MM.1S (cell line): Measurements from ENCODE around the gene GTPBP8.

ENCODE experiments used
- DNase-seq: peaks from one replicate; pipeline ENCODE4 v3.0.0-alpha.2; 2015
- H2AFZ ChIP-seq: fragments of 300-600 bp; sonication (generic); 2 replicates; pipeline ENCODE4 v1.6.0; 2016; ENCODE audit warnings: antibody characterized with exemption, low read length
- H3F3A ChIP-seq: fragments of 300-600 bp; sonication (generic); 2 replicates; pipeline ENCODE4 v1.6.1; 2016; ENCODE audit warnings: mild to moderate bottlenecking, antibody characterized with exemption, low read length, moderate library complexity, mixed read lengths; ENCODE audit not compliant: insufficient read depth
- H3K27ac ChIP-seq: fragments of 300-600 bp; sonication (generic); 2 replicates; pipeline ENCODE4 v1.5.1; 2016; ENCODE audit warnings: mild to moderate bottlenecking, low read length
- H3K27me3 ChIP-seq: fragments of 300-600 bp; sonication (generic); replicated peaks from 2 replicates; pipeline ENCODE4 v1.6.0; 2016; ENCODE audit warnings: low read length; ENCODE audit not compliant: insufficient read depth
- H3K36me3 ChIP-seq: fragments of 300-600 bp; sonication (generic); replicated peaks from 2 replicates; pipeline ENCODE4 v1.6.1; 2016; ENCODE audit warnings: mild to moderate bottlenecking, low read length, mixed read lengths; ENCODE audit not compliant: insufficient read depth
- H3K4me1 ChIP-seq: fragments of 300-600 bp; sonication (generic); 2 replicates; pipeline ENCODE4 v1.6.1; 2016; ENCODE audit warnings: low read length, mixed read lengths
- H3K4me2 ChIP-seq: fragments of 300-600 bp; sonication (generic); 2 replicates; pipeline ENCODE4 v1.6.0; 2016; ENCODE audit warnings: low read depth, low read length
- H3K4me3 ChIP-seq: fragments of 300-600 bp; sonication (generic); 2 replicates; pipeline ENCODE4 v1.5.1; 2016; ENCODE audit warnings: low read length, mixed read lengths
- H3K79me2 ChIP-seq: fragments of 300-600 bp; sonication (generic); 2 replicates; pipeline ENCODE4 v1.6.1; 2016; ENCODE audit warnings: mixed run types, low read length, mixed read lengths
- H3K9ac ChIP-seq: fragments of 300-600 bp; sonication (generic); 2 replicates; pipeline ENCODE4 v1.6.1; 2016; ENCODE audit warnings: low read length, mixed read lengths
- H3K9me2 ChIP-seq: fragments of 300-600 bp; sonication (generic); replicated peaks from 2 replicates; pipeline ENCODE4 v1.6.1; 2016; ENCODE audit warnings: mild to moderate bottlenecking, low read length, mixed read lengths; ENCODE audit not compliant: insufficient read depth
- H3K9me3 ChIP-seq: fragments of 300-600 bp; sonication (generic); replicated peaks from 2 replicates; pipeline ENCODE4 v1.6.1; 2016; ENCODE audit warnings: mild to moderate bottlenecking, low read length, mixed read lengths; ENCODE audit not compliant: insufficient read depth
- H4K20me1 ChIP-seq: fragments of 300-600 bp; sonication (generic); 2 replicates; pipeline ENCODE4 v1.6.1; 2016; ENCODE audit warnings: mild to moderate bottlenecking, low read length, moderate library complexity, mixed read lengths; ENCODE audit not compliant: insufficient read depth
- EZH2 ChIP-seq: fragments of 300-600 bp; sonication (generic); optimal IDR thresholded peaks from 2 replicates; pipeline ENCODE3; 2017; ENCODE audit warnings: low read depth, mild to moderate bottlenecking, antibody characterized with exemption, low read length, mixed read lengths
- EZH2phosphoT487 ChIP-seq: fragments of 300-600 bp; sonication (generic); IDR thresholded peaks from 2 replicates; pipeline ENCODE4 v1.6.1; 2018; ENCODE audit warnings: antibody characterized with exemption, low read length
- TF ChIP-seq, protein P1 (sequence below): fragments of 300-600 bp; sonication (generic); IDR thresholded peaks from 2 replicates; pipeline ENCODE4 v1.5.1; 2016; ENCODE audit warnings: antibody characterized with exemption, low read length, mixed read lengths

The GTPBP8 gene

GRCh38 chr3:112979244-112979832 is 11.4 kb upstream of the GTPBP8 start:
- Histone ChIP-seq H3K9me2 (no peaks in the 10 kb centered on the region), H3K27ac (no peak overlapping the region), H3K4me2 (no peak overlapping the region), H3F3A (peaks cover 11% of the 10 kb centered on the region), H3K27me3 (no peaks in the 10 kb centered on the region), H3K4me1 (peaks cover 26% of the 10 kb centered on the region), H3K9me3 (no peaks in the 10 kb centered on the region), H3K4me3 (no peak overlapping the region), H3K36me3 (no peaks in the 10 kb centered on the region), H4K20me1 (no peaks in the 10 kb centered on the region), H3K79me2 (peaks cover 6% of the 10 kb centered on the region), H2AFZ (no peak overlapping the region), H3K9ac (no peak overlapping the region)
- DNase-seq = peak; percentile 42
- TF ChIP-seq EZH2 = no peak
- TF ChIP-seq, protein P1, sequence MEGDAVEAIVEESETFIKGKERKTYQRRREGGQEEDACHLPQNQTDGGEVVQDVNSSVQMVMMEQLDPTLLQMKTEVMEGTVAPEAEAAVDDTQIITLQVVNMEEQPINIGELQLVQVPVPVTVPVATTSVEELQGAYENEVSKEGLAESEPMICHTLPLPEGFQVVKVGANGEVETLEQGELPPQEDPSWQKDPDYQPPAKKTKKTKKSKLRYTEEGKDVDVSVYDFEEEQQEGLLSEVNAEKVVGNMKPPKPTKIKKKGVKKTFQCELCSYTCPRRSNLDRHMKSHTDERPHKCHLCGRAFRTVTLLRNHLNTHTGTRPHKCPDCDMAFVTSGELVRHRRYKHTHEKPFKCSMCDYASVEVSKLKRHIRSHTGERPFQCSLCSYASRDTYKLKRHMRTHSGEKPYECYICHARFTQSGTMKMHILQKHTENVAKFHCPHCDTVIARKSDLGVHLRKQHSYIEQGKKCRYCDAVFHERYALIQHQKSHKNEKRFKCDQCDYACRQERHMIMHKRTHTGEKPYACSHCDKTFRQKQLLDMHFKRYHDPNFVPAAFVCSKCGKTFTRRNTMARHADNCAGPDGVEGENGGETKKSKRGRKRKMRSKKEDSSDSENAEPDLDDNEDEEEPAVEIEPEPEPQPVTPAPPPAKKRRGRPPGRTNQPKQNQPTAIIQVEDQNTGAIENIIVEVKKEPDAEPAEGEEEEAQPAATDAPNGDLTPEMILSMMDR = peak; percentile 65

DNA sequence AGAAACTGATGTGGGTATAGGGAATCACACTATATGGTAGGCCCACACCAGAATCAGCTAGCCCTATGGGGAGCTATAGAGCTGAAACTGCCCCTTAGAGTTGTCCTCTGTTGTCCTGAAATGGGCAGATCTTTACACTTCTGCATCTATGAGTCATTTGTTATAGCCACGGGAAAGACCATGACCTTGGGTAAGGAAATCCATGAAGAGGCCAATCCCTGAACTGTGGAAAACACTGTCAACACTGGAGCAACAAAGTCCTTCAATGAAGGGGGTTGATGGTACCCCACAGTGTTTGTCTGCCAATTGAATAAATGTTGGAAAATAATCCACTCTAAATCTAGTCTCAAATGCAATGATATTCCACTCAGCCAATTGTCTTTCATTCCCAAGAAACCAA is 10.7 kb upstream of the GTPBP8 start:
- TF ChIP-seq EZH2 (no peak), EZH2phosphoT487 (no peak)
- TF ChIP-seq, protein P1 = no peak
- peaks cover 6% of the 10 kb centered on the region for H3K79me2 ChIP-seq
- no peak for DNase-seq
- no peak overlapping the region for H3K27ac ChIP-seq
- H3F3A ChIP-seq = peaks cover 9% of the 10 kb centered on the region; the same call in 1 of the 2 replicates
- H3K9me2 ChIP-seq = no peaks in the 10 kb centered on the region
- peaks cover 33% of the 10 kb centered on the region for H3K4me1 ChIP-seq
- H3K27me3 ChIP-seq = no peaks in the 10 kb centered on the region
- H3K4me3 ChIP-seq = no peak overlapping the region
- H2AFZ ChIP-seq = no peak overlapping the region
- H4K20me1 ChIP-seq = no peaks in the 10 kb centered on the region
- H3K9me3 ChIP-seq = no peaks in the 10 kb centered on the region
- no peaks in the 10 kb centered on the region for H3K36me3 ChIP-seq
- H3K9ac ChIP-seq = no peak overlapping the region
- H3K4me2 ChIP-seq = no peak overlapping the region

DNA sequence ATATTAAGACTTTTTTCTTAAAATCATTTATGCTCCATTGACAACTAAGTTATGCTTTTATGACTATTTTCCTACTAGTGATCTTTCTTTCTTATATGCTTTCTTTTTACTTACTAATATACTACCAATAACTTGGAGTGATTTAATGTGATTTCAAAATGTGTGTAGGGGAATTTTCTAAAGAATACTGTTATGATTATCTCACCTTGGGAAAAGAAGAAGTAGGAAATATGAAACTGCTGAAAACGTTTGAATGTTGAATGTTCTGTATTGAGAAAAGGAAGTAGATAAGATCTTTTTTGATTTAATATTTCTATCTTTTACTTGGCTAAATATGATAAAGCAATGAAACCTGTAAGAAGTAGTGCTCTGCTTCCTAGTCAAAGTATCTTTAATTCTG is 8.1 kb upstream of the GTPBP8 start:
- DNase-seq = no peak

More for the DNA sequence above, 8.1 kb upstream of the GTPBP8 start:
- Histone ChIP-seq H3F3A (peaks cover 5% of the 10 kb centered on the region; the same call in 1 of the 2 replicates), H3K4me2 (no peak overlapping the region), H3K27ac (no peak overlapping the region), H3K9me3 (no peaks in the 10 kb centered on the region), H2AFZ (no peak overlapping the region), H3K9me2 (no peaks in the 10 kb centered on the region), H3K27me3 (no peaks in the 10 kb centered on the region), H3K36me3 (no peaks in the 10 kb centered on the region), H3K4me3 (no peak overlapping the region), H3K4me1 (peaks cover 17% of the 10 kb centered on the region), H3K9ac (no peak overlapping the region), H4K20me1 (no peaks in the 10 kb centered on the region), H3K79me2 (no peaks in the 10 kb centered on the region)
- no peak for TF ChIP-seq EZH2phosphoT487
- TF ChIP-seq, protein P1 = no peak
- no peak for TF ChIP-seq EZH2
